ENCODE results near the gene ANKS1B.

ANKS1B gene

GRCh38 chr12:99097171-99097570 lies 887.6 kb downstream of the ANKS1B start:
- no peak for DNase-seq

- DNase-seq = no peak
These were observed 891.6 kb downstream of the ANKS1B start for GRCh38 chr12:99093166-99093565.

GRCh38 chr12:99092100-99092851 lies 892.5 kb downstream of the ANKS1B start:
- DNase-seq = no peak

GRCh38 chr12:99087278-99087677 lies 897.5 kb downstream of the ANKS1B start:
- no peak for DNase-seq

- no peak for DNase-seq
These were observed 904.9 kb downstream of the ANKS1B start for GRCh38 chr12:99079811-99080210.

GRCh38 chr12:99068993-99069747 lies 915.6 kb downstream of the ANKS1B start:
- no peak for DNase-seq

GRCh38 chr12:99067171-99067785 lies 917.5 kb downstream of the ANKS1B start:
- DNase-seq = no peak

GRCh38 chr12:99066726-99067125 lies 918.0 kb downstream of the ANKS1B start:
- no peak for DNase-seq

- no peak for DNase-seq
These were observed 921.6 kb downstream of the ANKS1B start for GRCh38 chr12:99063182-99063581.

- no peak for DNase-seq
These were observed 924.8 kb downstream of the ANKS1B start for GRCh38 chr12:99059824-99060511.

GRCh38 chr12:99057670-99058069 lies 927.1 kb downstream of the ANKS1B start:
- DNase-seq = no peak

- no peak for DNase-seq
These were observed 928.5 kb downstream of the ANKS1B start for GRCh38 chr12:99056186-99056585.

GRCh38 chr12:99055299-99055698 lies 929.4 kb downstream of the ANKS1B start:
- no peak for DNase-seq

GRCh38 chr12:99054601-99055128 lies 930.1 kb downstream of the ANKS1B start:
- DNase-seq = no peak

GRCh38 chr12:99053616-99054362 lies 930.9 kb downstream of the ANKS1B start:
- no peak for DNase-seq

GRCh38 chr12:99049774-99050173 lies 935.0 kb downstream of the ANKS1B start:
- no peak for DNase-seq

GRCh38 chr12:99045158-99045557 lies 939.6 kb downstream of the ANKS1B start:
- DNase-seq = no peak

GRCh38 chr12:99043319-99043914 lies 941.3 kb downstream of the ANKS1B start:
- DNase-seq = peak; percentile 73

- no peak for DNase-seq
These were observed 942.5 kb downstream of the ANKS1B start for GRCh38 chr12:99042226-99042625.

- DNase-seq = no peak
These were observed 945.2 kb downstream of the ANKS1B start for GRCh38 chr12:99039367-99040120.

GRCh38 chr12:99036566-99036965 lies 948.2 kb downstream of the ANKS1B start:
- DNase-seq = no peak

Measured in hematopoietic multipotent progenitor cell treated with erythropoietin and hydrocortisone succinate and interleukin-3 and kit ligand, for 6 days (in vitro differentiated cells).